Stimulated activated CD8-positive, alpha-beta memory T cell treated with anti-CD3 and anti-CD28 coated beads, Interleukin-7, amount 100 ng/mL, for 1 hour (primary cell): ENCODE data around the gene NBPF10.
"Not testable (repeated sequence)": the region's sequence is repeated elsewhere in the genome, so short reads cannot be mapped to it uniquely, and the experiment has no call there.

Source experiments
- DNase-seq, 2 donors: peaks; one replicate each; pipeline ENCODE4 v3.0.0-alpha.2; 2020; ENCODE audit warnings: low read depth in 2 of 2

Gene NBPF10

GRCh38 chr1:146144465-146144864 lies at the start of gene NBPF10:
TSS of gene NBPF10 (minus strand) at chr1:146144804. CDS start at chr1:146144769, 35 bp downstream.
- DNase-seq: not testable (repeated sequence)

GRCh38 chr1:146174531-146174930 lies 29.9 kb upstream of the NBPF10 start:
- DNase-seq: not testable (repeated sequence)

GRCh38 chr1:146167740-146168139 lies 23.1 kb upstream of the NBPF10 start:
- DNase-seq: not testable (repeated sequence)

GRCh38 chr1:146167273-146167672 lies 22.7 kb upstream of the NBPF10 start:
- not testable (repeated sequence) for DNase-seq
